Neural cell (in vitro differentiated cells): ENCODE results near the gene FAM174C. TPM values are rescaled to one million over a fixed set of nuclear protein-coding genes. Genes with fewer than 3 reads are reported as not detected.

Experiments used
- H2AFZ ChIP-seq: fragments of 200-600, 300-800 bp; sonication (generic), shearing (Covaris generic); 2 replicates; pipeline ENCODE4 v1.6.0; 2014; ENCODE audit warnings: low read depth, mild to moderate bottlenecking, antibody characterized with exemption, low read length, moderate library complexity
- H3F3A ChIP-seq: fragments of 200-600 bp; shearing (Covaris generic); 2 replicates; pipeline ENCODE4 v1.6.1; 2016; ENCODE audit warnings: mild to moderate bottlenecking, moderate library complexity, mixed read lengths, antibody characterized with exemption, low read length; ENCODE audit not compliant: insufficient read depth, poor library complexity, severe bottlenecking
- H3K27ac ChIP-seq: fragments of 200-600, 300-800 bp; sonication (generic), shearing (Covaris generic); 2 replicates; pipeline ENCODE4 v1.5.1; 2014; ENCODE audit warnings: mild to moderate bottlenecking, low read length, moderate library complexity
- H3K27me3 ChIP-seq: fragments of 300-800, 200-600 bp; sonication (generic), shearing (Covaris generic); 2 replicates; pipeline ENCODE4 v1.6.0; 2014; ENCODE audit warnings: mild to moderate bottlenecking, low read depth, low read length, moderate library complexity; ENCODE audit not compliant: insufficient read depth
- H3K36me3 ChIP-seq: fragments of 300-800, 200-600 bp; sonication (generic), shearing (Covaris generic); 2 replicates; pipeline ENCODE4 v1.5.1; 2014; ENCODE audit warnings: mild to moderate bottlenecking, antibody characterized with exemption, low read length, moderate library complexity; ENCODE audit not compliant: insufficient read depth
- H3K4me2 ChIP-seq: fragments of 300-800, 200-600 bp; sonication (generic), shearing (Covaris generic); 2 replicates; pipeline ENCODE4 v1.6.0; 2014; ENCODE audit warnings: mild to moderate bottlenecking, low read length
- H3K4me3 ChIP-seq: fragments of 300-800, 200-600 bp; sonication (generic), shearing (Covaris generic); 2 replicates; pipeline ENCODE4 v1.5.1; 2014; ENCODE audit warnings: mild to moderate bottlenecking, low read length, moderate library complexity
- H3K79me2 ChIP-seq: fragments of 200-600 bp; shearing (Covaris generic); replicated peaks from 2 replicates; pipeline ENCODE4 v1.6.0; 2014; ENCODE audit warnings: mild to moderate bottlenecking, low read length, moderate library complexity; ENCODE audit not compliant: insufficient read depth
- H3K9ac ChIP-seq: fragments of 300-800, 200-600 bp; sonication (generic), shearing (Covaris generic); 2 replicates; pipeline ENCODE4 v1.6.1; 2016; ENCODE audit warnings: mild to moderate bottlenecking, low read length, mixed read lengths
- H3K9me2 ChIP-seq: fragments of 200-600 bp; shearing (Covaris generic); 2 replicates; pipeline ENCODE4 v1.6.1; 2016; ENCODE audit warnings: mild to moderate bottlenecking, low read length, mixed read lengths; ENCODE audit not compliant: insufficient read depth
- H3K9me3 ChIP-seq: fragments of 200-600, 300-800 bp; sonication (generic), shearing (Covaris generic); 2 replicates; pipeline ENCODE4 v1.6.1; 2016; ENCODE audit warnings: mild to moderate bottlenecking, mixed run types, low read length, moderate library complexity, mixed read lengths
- H4K20me1 ChIP-seq: fragments of 200-600 bp; shearing (Covaris generic); 2 replicates; pipeline ENCODE4 v1.6.1; 2016; ENCODE audit warnings: mild to moderate bottlenecking, mixed run types; ENCODE audit not compliant: insufficient read depth
- CTCF ChIP-seq: fragments of 450-650 bp; IDR thresholded peaks from 2 replicates; pipeline ENCODE4 v1.5.1; 2014; ENCODE audit warnings: antibody characterized with exemption, mild to moderate bottlenecking, moderate library complexity; ENCODE audit not compliant: poor library complexity, severe bottlenecking
- EP300 ChIP-seq: fragments of 450-650 bp; conservative IDR thresholded peaks from 2 replicates; pipeline ENCODE4 v1.6.1; 2014; ENCODE audit warnings: antibody characterized with exemption, mild to moderate bottlenecking, moderate library complexity; ENCODE audit not compliant: poor library complexity, severe bottlenecking
- EZH2 ChIP-seq: fragments of 200-600, 300-800 bp; shearing (Covaris generic), sonication (generic); IDR thresholded peaks from 2 replicates; pipeline ENCODE4 v1.6.1; 2014; ENCODE audit warnings: antibody characterized with exemption, low read length, borderline replicate concordance, mild to moderate bottlenecking; ENCODE audit not compliant: insufficient read depth, poor library complexity, severe bottlenecking
- MXI1 ChIP-seq: fragments of 450-650 bp; conservative IDR thresholded peaks from 2 replicates; pipeline ENCODE4 v1.6.1; 2014; ENCODE audit warnings: antibody characterized with exemption, mild to moderate bottlenecking; ENCODE audit not compliant: poor library complexity, severe bottlenecking
- POLR2AphosphoS5 ChIP-seq: IDR thresholded peaks from 2 replicates; pipeline ENCODE4 v1.6.1; 2012
- RAD21 ChIP-seq: fragments of 450-650 bp; conservative IDR thresholded peaks from 2 replicates; pipeline ENCODE4 v1.6.1; 2014; ENCODE audit warnings: antibody characterized with exemption, mild to moderate bottlenecking, moderate library complexity
- REST ChIP-seq: IDR thresholded peaks from 2 replicates; pipeline ENCODE4 v1.6.1; 2012; ENCODE audit warnings: borderline replicate concordance
- SMC3 ChIP-seq: fragments of 450-650 bp; conservative IDR thresholded peaks from 2 replicates; pipeline ENCODE4 v1.6.1; 2014; ENCODE audit warnings: antibody characterized with exemption, mild to moderate bottlenecking, moderate library complexity; ENCODE audit not compliant: poor library complexity
- TAF1 ChIP-seq: IDR thresholded peaks from 2 replicates; pipeline ENCODE4 v1.6.1; 2012; ENCODE audit warnings: low read depth
- polyA plus RNA-seq: library from polyadenylated mRNA; depleted of rRNA; stranded (reverse); fragments of >200 nt; gene quantifications from 2 replicates; pipeline ENCODE4 v1.2.3, GENCODE V29; 2014

FAM174C gene
- polyA plus RNA-seq, 1 donor from 2014 or later: 28.4 TPM

GRCh38 chr19:1226522-1227303, 48.6 kb upstream of the FAM174C start:
- no peaks in the 10 kb centered on the region for H3K9me3 ChIP-seq
- H3K9ac ChIP-seq: no peak overlapping the region
- H3K27me3 ChIP-seq: no peaks in the 10 kb centered on the region
- H4K20me1 ChIP-seq: no peaks in the 10 kb centered on the region
- H3K9me2 ChIP-seq: no peaks in the 10 kb centered on the region
- no peak overlapping the region for H3K4me2 ChIP-seq
- H3K4me3 ChIP-seq: no peak overlapping the region
- no peaks in the 10 kb centered on the region for H3K79me2 ChIP-seq
- no peak overlapping the region for H3K27ac ChIP-seq
- no peaks in the 10 kb centered on the region for H3F3A ChIP-seq
- TF ChIP-seq CTCF (no peak), EP300 (no peak), MXI1 (no peak), TAF1 (no peak), SMC3 (no peak), RAD21 (no peak), POLR2AphosphoS5 (no peak), REST (no peak), EZH2 (no peak)
- no peaks in the 10 kb centered on the region for H3K36me3 ChIP-seq
- H2AFZ ChIP-seq: no peak overlapping the region

GRCh38 chr19:1227304-1228054, 47.9 kb upstream of the FAM174C start:
- Histone ChIP-seq H3K36me3 (no peaks in the 10 kb centered on the region), H3K4me3 (no peak overlapping the region), H4K20me1 (no peaks in the 10 kb centered on the region), H3K4me2 (no peak overlapping the region), H3K9me3 (no peaks in the 10 kb centered on the region), H3K9me2 (no peaks in the 10 kb centered on the region), H3K79me2 (no peaks in the 10 kb centered on the region), H3K27me3 (no peaks in the 10 kb centered on the region), H2AFZ (no peak overlapping the region), H3K9ac (no peak overlapping the region), H3K27ac (no peak overlapping the region), H3F3A (no peaks in the 10 kb centered on the region)
- TF ChIP-seq MXI1 (no peak), REST (no peak), SMC3 (no peak), CTCF (no peak), RAD21 (no peak)
